ENCODE data around the gene RAI2. TPM values are rescaled to one million over a fixed set of nuclear protein-coding genes. Genes with fewer than 3 reads are reported as not detected.

RAI2 gene
- total RNA-seq, 1 donor from 2014 or later = 0.63 TPM

DNA sequence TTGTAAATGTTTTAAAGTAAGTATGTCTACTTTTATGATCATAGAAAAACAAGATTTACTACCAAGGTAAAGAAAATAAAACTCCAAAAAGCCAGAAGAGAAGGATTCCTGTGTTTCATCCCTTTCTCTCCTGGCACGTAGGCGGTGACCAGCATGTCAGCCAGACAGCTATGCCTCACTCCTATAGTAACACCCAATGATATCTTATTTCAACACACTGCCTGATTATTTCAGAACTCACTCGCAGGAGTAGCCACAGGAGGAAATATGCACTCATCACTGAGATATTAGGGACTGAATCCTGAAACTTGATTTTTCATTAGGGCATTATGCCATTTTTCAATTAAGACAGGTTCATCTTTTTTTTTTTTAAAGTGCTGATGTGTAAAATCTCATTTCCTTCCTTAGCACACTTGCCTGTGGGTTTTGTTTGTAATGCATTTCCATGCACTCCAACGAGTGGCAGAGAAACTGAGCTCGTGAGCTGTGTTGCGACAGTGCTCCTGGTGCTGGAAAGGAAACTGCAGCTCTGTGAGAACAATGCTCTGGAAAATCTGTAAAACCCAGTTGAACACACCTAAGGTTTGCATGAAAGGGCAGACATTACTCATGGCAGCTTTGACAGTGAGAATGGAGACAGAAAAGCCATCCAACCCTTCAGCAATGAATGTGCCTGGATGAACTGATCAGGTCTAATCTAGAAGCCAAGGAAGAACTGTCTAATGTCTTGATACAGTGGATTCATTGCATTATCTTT is 18.2 kb downstream of the RAI2 start:
- H3K4me1 Mint-ChIP-seq = no peaks in the 10 kb centered on the region
- H3K27me3 Mint-ChIP-seq (ENCODE audit: low read depth) = peaks cover 3% of the 10 kb centered on the region
- TF ChIP-seq, protein P1, sequence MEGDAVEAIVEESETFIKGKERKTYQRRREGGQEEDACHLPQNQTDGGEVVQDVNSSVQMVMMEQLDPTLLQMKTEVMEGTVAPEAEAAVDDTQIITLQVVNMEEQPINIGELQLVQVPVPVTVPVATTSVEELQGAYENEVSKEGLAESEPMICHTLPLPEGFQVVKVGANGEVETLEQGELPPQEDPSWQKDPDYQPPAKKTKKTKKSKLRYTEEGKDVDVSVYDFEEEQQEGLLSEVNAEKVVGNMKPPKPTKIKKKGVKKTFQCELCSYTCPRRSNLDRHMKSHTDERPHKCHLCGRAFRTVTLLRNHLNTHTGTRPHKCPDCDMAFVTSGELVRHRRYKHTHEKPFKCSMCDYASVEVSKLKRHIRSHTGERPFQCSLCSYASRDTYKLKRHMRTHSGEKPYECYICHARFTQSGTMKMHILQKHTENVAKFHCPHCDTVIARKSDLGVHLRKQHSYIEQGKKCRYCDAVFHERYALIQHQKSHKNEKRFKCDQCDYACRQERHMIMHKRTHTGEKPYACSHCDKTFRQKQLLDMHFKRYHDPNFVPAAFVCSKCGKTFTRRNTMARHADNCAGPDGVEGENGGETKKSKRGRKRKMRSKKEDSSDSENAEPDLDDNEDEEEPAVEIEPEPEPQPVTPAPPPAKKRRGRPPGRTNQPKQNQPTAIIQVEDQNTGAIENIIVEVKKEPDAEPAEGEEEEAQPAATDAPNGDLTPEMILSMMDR (conservative IDR thresholded peaks at IDR 0.05) = no peak
- H3K36me3 Mint-ChIP-seq (ENCODE audit: low read depth) = no peaks in the 10 kb centered on the region
- H3K9me3 Mint-ChIP-seq = peaks cover 3% of the 10 kb centered on the region
- H3K27ac Mint-ChIP-seq (ENCODE audit: unreplicated experiment) = no peak overlapping the region
- no peak overlapping the region for H3K4me3 Mint-ChIP-seq
- no peak for DNase-seq (ENCODE audit: low read depth, low spot score)

DNA sequence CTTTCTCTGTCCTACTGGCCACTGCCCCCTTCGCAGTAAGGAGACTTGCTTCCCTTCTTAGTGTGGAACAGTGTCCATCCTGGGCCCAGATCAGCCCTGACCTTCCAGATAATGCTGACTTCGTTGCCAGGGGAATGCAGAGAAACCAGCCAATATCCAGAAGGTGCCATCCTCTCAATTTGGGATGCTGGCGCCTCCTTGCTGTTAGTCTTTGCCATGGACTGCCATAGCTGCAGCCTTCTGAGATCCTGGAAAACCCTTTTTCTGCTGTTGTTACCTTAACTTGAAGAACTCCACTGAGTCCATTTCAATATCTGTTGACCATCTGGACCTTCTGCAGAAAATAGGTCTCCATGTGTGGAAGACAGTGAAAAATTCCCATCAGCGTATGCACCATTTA is 21.8 kb downstream of the RAI2 start:
- peaks cover 3% of the 10 kb centered on the region for H3K9me3 Mint-ChIP-seq
- TF ChIP-seq, protein P1 (conservative IDR thresholded peaks at IDR 0.05) = no peak
- H3K27me3 Mint-ChIP-seq (ENCODE audit: low read depth) = peaks cover 2% of the 10 kb centered on the region
- H3K36me3 Mint-ChIP-seq (ENCODE audit: low read depth) = no peaks in the 10 kb centered on the region
- DNase-seq (ENCODE audit: low read depth, low spot score) = no peak
- no peak overlapping the region for H3K27ac Mint-ChIP-seq (ENCODE audit: unreplicated experiment)
- H3K4me1 Mint-ChIP-seq = peaks cover 13% of the 10 kb centered on the region
- H3K4me3 Mint-ChIP-seq = no peak overlapping the region

GRCh38 chrX:17836830-17837229 is 24.3 kb downstream of the RAI2 start:
- peaks cover 3% of the 10 kb centered on the region for H3K9me3 Mint-ChIP-seq
- H3K4me1 Mint-ChIP-seq = peaks cover 13% of the 10 kb centered on the region
- no peaks in the 10 kb centered on the region for H3K27me3 Mint-ChIP-seq (ENCODE audit: low read depth)
- no peak overlapping the region for H3K27ac Mint-ChIP-seq (ENCODE audit: unreplicated experiment)
- no peaks in the 10 kb centered on the region for H3K36me3 Mint-ChIP-seq (ENCODE audit: low read depth)
- TF ChIP-seq, protein P1 (conservative IDR thresholded peaks at IDR 0.05) = no peak
- H3K4me3 Mint-ChIP-seq = no peak overlapping the region
- no peak for DNase-seq (ENCODE audit: low read depth, low spot score)

DNA sequence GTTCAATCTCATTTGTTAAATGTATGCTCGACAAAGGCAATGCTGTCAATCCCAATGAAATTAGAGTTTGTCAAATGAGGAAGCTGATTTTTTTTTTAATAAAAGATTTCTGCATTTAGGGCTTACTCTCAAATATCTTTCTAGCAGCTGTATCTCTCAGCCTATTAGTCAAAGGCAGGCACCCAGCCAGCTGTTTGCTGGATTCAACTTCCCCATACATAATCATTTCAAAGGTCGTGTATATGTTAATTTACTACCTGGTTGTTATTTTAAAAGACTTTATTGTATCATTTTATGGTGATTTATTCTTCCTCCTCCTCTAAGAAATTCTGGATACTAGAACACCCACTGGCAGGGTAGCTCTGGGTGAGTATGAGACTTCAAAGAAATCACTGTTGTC is 27.1 kb downstream of the RAI2 start:
- H3K4me3 Mint-ChIP-seq = no peak overlapping the region
- H3K27ac Mint-ChIP-seq (ENCODE audit: unreplicated experiment) = no peak overlapping the region
- H3K27me3 Mint-ChIP-seq (ENCODE audit: low read depth) = peaks cover 2% of the 10 kb centered on the region
- DNase-seq (ENCODE audit: low read depth, low spot score) = no peak
- peaks cover 13% of the 10 kb centered on the region for H3K4me1 Mint-ChIP-seq
- H3K36me3 Mint-ChIP-seq (ENCODE audit: low read depth) = no peaks in the 10 kb centered on the region
- H3K9me3 Mint-ChIP-seq = peaks cover 3% of the 10 kb centered on the region
- TF ChIP-seq, protein P1 (conservative IDR thresholded peaks at IDR 0.05) = no peak

DNA sequence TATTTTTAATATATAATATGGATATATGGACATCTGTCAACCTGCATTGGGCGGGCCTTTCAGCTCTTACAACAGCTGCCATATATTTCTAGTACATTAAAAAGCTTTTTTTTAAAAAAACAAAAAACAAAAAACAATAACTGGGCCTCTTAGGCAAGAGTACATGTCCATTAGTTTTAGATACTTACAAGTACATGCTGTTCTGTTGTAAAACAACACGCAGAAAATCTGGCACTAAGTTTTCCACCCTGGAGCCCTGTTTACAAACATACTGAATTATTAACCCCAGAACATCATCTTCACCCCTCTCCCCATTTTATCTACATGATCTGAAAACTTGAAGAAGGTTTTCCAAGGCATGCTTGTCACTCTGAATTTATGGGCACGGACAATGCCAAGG is 29.8 kb downstream of the RAI2 start:
- Mint-ChIP-seq H3K27me3 (ENCODE audit: low read depth) (peaks cover 2% of the 10 kb centered on the region), H3K27ac (ENCODE audit: unreplicated experiment) (no peak overlapping the region), H3K4me1 (peaks cover 13% of the 10 kb centered on the region), H3K36me3 (ENCODE audit: low read depth) (peaks cover 3% of the 10 kb centered on the region), H3K9me3 (peaks cover 5% of the 10 kb centered on the region), H3K4me3 (no peak overlapping the region)
- DNase-seq (ENCODE audit: low read depth, low spot score) = no peak
- TF ChIP-seq, protein P1 (conservative IDR thresholded peaks at IDR 0.05) = no peak

Measured in neural crest cell (in vitro differentiated cells).